NK-92 (cell line): ENCODE results near the gene UBE2E2.

Experiments
- DNase-seq: peaks from one replicate; lab custom pipeline; 2025; ENCODE audit not compliant: unreplicated experiment; lab: John Stamatoyannopoulos, UW

The UBE2E2 gene

DNA sequence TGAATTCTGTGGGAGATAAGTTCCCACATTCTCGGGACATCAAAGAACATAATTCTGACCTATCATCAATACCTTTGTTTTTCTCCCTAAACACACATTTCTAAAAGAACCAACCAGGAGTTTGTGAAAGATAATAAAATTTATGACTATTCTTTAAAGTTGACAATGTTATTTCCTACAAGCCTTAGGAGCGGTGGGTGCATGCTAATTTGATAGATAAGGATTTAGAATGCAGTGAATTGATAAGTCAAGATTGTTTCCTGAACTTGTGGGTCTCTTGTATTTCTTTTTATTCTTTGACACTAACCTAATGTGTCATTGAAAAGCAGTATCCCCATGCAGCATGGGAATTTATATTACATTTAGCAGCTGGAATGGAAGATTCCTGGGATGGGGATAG lies 10.3 kb upstream of the UBE2E2 start:
- DNase-seq: no peak

DNA sequence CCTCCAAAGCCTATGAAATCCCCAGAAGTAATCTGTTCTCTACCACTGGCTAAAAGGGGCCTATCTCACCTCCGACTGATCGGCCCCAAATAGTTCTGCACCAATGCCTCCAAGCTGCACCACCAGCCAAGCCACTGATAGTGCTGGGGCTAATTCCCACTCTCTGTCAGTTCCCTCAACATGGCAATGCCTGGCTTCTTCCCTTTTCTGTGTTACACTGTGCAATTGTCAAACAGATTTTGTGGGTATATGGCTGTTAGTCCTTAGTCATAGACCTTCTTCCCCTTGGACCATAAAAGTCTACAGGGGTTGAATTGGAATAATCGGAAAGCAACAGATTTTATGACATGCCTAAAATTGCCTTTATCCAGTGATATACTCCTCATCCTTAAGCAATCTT lies 9.3 kb upstream of the UBE2E2 start:
- no peak for DNase-seq

DNA sequence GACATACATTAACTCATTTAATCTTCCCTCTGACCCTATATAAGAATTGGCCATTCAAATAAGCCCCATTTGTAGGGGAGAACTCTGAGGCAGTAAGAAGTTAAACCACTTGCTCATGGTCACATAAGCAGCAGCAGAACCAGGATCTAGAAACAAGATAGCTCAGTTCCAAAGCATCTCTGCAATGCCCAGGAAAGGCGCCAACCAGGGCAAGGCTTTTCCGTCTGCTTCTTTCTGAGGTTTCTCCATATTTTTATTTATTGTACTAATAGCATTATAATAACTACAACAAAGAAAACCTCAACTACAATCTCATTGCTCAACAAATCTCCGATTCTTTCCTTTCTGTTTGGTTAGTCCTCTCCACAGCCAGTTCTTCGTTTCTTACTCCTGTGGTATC lies 4.3 kb upstream of the UBE2E2 start:
- no peak for DNase-seq

DNA sequence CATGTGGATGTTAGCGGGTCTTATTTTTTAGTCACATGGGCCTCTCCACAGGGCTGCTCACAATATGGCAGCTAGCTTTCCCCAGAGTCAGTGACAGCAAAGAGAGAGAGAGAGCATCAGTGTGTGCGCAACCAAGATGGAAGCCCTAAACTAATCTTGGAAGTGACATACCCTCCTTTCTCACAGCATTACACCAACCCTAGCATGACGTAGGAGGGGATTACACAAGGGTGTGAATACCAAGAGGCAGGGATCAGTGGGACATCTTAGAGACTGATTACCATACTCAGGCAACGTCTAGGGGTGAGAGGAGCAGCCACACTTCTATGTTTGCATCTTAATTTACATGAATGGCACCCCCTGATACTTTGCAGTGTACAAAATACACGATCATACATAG lies 3.5 kb upstream of the UBE2E2 start:
- DNase-seq: no peak

DNA sequence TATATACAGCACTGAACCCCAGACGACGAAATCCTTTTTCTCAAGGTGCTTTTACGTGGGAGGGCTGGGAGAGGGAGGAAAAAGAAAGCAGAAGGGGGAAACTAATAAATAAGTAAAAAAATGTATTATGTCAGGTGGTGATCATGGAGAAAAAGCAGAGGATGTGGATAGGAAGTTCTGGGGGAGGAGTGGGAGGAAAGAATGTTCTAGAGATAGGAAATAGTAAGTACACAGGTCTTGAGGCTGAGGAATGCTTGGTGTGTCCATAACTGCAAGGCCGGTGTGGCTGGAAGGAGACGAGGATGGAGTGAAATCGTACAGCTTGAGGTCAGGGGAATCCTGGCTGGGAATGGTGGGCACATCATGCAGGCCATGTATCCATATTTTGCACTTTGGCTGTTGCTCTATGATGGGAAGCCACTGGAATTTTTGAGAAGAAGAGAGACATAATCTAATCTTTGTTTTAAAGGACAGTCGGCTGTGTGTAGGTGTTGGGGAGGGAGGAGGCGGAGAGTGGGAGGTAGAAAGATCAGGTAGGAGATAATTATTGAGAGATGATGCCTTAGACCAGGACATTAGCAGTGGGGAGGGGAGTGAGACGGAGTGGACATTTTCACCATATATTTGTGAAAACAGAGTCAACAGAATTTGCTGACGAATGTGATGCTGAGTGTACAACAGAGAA lies 1.8 kb upstream of the UBE2E2 start:
- DNase-seq: no peak

DNA sequence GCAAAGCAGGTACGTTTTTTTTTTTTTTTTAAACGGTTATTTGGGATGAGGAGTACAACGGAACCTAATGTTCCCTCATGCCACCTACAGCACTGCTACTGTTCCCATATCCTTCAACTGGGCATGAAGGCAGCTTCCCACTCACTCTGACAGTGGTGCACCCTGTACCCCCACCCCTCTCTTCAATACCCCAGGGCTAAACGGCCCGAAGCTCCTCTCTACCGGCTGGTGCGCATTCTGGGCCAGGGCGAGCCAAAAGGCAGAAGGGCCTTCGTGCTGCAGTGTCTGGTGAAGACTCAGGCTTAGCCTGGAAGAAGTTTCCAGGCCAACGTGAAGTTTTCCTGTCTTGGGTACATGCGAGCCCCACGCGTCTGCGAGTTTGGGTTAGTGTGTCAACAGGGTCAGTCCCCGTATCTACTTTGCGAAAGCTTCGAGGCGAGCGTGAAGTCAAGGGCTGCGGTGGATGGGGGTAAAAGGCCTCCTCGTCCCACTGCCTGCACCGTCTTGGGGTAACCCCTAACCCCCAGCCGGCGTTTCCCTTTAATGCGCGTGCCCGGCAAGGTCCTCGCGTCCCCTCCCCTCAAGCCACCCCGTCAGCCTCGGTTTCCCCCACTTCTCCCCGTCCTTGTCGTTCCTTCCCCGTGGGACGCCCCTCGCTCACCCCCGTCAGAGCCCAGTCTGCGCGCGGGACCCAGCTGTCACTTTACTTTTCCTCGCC lies 765 bp upstream of the UBE2E2 start:
- no peak for DNase-seq

DNA sequence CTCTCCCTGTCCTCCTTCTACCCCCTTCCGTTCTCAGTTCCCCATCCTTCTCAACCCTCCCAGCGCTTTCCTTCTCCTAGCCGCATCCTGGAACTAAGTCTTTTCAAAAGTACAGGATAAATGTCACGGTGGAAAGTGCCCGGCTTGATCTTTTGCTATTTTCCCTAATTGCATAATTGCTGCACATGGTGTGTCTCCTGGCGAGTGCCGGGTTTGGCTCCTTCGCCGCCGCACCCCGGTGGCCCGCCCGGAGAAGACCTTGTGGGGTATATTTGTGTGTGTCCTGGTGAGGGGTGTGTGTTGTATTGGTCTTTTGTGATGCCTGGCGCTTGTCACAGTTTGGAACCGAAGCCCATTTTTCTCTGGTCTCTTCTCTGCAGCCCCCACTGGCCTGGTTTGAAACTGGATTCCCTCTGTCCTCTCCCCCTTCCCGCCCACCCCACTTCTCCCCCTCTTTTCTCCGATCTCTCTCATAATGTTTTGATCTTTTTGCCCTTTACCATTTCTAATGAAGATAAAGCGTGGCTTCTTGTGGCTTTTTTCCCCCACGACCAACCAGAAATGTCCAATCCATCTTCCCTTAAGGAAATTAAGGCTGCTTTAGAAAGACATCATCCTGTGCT lies 692 bp downstream of the UBE2E2 start:
- no peak for DNase-seq

GRCh38 chr3:23206366-23206765 lies 3.2 kb downstream of the UBE2E2 start:
- no peak for DNase-seq

DNA sequence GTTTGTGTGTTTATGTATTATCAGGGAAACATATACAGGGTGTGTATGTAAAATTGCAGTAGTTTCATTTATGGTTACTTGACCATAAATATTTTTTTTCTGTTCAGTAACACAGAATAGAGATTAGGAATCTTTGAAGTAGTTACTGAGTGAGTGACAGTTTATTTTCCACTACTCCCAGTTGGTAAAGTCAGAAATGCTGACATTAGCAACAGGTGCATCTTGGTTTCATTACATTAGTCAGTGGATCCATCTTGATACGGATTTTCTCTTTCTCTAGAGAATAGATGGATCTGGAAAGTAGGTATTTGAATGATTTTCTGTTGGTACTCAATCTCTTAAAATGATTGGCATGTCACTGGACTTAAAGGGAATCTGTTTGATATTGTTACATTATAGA lies 6.0 kb downstream of the UBE2E2 start:
- no peak for DNase-seq

- DNase-seq: no peak
Measured at GRCh38 chr3:23209747-23210487, 6.8 kb downstream of the UBE2E2 start.

DNA sequence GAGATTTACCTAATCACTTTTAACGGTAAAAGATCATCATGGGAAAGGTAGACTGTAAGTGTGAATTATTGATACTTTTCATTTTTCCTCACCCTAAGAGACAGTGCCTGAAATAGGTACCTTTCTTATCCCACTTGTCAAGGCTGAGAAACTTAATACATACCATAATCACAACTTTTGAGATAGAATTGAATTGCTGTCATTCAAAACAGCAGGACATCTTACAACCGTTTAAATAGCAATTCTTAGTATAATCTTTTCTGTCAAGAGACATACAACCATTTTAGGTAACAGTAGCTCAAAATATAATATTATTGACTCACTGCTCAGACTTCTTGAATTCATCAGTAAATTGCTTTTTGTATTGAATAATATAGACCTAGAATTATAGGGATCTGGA lies 10.7 kb downstream of the UBE2E2 start:
- DNase-seq: no peak

DNA sequence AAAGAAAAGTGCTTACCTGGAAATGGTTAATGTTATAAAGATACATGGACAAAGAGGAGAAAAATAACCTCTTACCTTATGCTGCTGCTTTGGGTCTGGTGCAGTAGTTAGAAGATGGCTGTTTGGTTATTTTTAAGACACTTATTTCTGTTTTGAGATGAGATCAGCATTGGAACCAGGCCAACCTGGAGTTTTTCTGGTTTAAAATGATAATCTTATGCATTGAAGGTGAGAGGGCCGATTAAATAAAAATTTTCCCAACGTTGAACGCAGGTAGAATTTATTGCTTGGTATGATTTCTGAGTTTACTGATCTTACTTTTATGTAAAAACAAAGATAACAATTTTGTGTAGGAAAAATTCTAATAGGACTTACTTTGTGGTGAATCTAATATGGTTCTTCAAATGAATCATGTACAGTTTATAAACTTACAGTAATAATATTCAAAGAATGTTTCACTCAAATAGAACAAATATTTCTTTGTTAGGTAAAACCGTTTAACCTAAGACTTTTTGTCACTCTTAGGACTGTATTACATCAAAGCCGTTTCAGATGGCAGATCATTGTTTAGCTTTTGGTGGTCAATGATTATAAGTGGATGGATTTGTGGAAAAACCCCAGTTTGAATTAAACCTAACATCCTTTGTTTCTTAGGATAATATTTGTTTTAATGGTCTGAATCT lies 14.9 kb downstream of the UBE2E2 start:
- DNase-seq: no peak

DNA sequence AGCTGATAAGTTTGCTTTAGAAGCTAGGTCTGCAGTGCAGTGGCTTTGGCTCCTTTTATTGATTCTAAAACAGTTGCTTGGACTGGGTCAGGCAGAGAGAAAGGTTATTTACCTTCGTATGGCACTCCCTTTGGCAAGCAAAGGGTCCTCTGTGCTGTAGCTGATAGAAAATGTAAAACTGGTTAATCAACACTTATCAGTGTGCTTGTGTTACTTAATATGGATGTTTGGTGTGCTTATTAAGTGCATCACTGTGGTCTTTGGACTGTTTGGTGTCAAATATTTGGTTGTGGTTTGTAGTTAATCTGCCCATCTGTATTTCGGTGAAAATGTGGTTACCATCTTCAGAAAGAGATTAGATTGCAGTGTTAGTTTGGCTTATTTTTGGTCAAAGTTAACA lies 16.0 kb downstream of the UBE2E2 start:
- no peak for DNase-seq

GRCh38 chr3:23219552-23219951 lies 16.4 kb downstream of the UBE2E2 start:
- no peak for DNase-seq

DNA sequence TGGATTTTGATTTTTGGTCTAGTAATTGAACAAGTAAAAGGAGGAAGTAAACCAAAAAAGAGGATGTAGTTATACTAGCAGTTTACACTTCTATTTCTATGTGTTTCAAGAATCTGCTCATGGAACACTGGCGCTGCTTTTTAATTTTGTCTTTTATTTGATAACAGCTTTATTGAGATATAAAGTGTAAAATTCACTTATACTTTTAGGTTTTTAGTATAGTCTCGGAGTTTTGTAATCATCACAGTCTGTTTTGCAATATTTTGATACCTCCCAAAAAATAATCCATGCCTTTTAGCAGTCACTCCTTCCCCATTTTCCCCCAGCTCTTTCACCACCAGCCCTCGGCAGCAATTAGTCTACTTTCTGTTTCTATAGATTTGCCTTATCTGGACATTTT lies 18.0 kb downstream of the UBE2E2 start:
- DNase-seq: no peak

DNA sequence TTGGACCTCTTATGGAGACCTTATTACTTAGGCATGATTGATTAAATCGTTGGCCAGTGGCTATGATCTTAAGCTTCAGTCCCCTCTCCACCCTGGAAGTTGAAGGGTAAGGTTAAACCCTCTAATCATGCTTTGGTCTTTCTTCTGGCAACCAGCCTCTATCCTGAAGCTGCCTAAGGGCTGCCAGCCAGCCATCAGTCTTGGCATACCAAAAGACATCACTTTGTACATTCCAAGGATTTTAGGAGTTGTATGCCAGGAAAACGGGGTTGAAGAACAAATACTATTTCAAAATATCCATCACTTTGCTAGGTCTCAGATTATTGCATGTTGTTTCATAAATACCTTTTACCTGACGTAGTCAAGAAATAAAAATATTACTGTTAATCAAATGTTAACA lies 28.9 kb downstream of the UBE2E2 start:
- DNase-seq: no peak

DNA sequence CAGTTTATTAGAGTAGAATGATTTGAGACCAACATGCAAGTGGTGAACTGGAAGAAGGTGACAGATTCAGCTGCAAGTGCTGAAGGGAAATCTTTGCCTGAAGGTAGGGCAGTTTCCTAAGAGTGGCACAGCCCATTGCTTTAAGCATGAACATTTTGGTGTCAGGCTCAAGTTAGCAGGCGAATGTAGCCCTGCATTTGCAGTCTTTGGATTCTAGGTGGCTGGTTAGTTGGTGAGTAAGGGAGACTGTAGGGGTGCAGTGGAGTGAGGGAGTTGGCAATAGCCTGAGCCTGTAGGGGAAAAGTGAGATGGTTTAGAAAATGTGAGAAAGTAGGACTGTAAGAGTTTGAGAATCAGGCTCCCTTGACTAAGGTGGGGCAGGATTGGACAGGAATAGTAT lies 29.7 kb downstream of the UBE2E2 start:
- DNase-seq: no peak

DNA sequence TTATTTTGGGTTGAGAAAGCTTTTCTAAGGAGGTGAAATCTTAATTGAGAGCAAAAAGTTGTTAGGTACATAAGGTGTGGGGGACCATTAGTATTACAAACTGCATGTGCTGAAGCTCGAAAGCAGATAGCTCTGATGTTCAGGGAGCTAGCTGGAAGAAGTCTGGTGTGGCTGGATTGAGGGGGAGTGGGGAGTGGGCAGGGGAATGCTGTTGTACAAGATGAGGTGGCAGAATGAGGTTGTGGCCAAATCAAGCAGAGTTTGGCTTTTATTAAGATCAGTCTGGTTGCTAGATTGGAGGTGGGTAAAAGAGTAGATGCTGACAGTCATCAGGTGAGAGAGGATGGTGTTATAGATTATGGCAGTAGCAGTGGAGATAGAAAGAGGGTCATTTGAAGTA lies 32.1 kb downstream of the UBE2E2 start:
- no peak for DNase-seq

DNA sequence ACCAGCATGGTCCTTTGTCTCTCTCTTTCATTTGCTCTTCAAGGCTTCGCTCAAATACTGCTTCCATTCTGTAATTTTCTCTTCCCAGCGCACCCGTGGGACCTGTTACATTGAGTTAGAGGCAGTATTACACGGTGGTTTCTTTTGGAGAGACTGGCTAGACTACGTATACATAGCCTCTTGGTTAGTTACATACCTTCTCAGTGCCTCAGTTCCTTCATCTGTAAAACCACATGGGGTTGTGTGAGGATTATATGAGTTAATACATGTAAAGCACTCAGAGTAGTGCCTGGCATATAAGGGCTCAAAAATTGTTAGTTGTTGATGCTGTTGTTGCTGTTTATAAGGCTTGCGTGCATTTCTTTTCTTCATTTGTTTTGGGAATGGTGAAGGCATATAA lies 33.8 kb downstream of the UBE2E2 start:
- DNase-seq: no peak

DNA sequence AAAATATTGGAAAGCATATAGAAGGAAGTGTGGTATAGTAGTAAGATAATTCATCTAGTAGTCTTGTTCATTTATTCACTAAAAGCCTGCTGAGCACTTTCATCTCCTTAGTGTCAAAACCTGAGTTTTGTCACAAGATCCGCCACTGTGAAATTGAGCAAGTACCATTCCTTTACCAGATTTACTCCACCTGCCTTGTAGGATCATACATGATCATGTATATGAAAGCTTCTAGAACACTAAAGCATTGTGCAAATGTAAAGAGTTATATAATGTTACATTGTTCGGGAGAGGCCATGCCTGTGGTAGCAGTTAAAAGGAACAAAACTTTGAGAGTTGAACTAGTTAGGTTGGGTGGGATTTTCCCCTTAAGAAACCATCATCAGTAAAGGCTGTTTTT lies 35.0 kb downstream of the UBE2E2 start:
- no peak for DNase-seq

DNA sequence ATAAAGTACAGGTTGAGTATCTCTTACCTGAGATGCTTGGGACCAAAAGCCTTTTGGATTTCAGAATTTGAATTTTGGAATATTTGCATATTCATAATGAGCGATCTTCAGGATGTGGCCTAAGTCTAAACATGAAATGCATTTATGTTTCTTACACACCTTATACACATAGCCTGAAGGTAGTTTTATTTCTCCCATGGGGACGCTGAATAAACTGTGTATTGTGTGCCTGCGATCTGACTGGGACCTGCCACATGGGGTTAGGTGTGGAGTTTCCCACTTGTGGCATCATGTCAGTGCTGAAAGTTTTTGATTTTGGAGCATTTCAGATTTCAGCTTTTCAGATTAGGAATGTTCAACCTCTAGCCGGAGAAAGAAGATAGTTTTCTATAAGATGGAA lies 35.5 kb downstream of the UBE2E2 start:
- no peak for DNase-seq
